NCI-H2029 (cell line): ENCODE measurements around the gene MAP4K4.
"Not testable (repeated sequence)": the region's sequence is repeated elsewhere in the genome, so short reads cannot be mapped to it uniquely, and the experiment has no call there.

Experiments used
- DNase-seq: peaks from one replicate; lab custom pipeline; 2025; lab: John Stamatoyannopoulos, UW

The MAP4K4 gene

DNA sequence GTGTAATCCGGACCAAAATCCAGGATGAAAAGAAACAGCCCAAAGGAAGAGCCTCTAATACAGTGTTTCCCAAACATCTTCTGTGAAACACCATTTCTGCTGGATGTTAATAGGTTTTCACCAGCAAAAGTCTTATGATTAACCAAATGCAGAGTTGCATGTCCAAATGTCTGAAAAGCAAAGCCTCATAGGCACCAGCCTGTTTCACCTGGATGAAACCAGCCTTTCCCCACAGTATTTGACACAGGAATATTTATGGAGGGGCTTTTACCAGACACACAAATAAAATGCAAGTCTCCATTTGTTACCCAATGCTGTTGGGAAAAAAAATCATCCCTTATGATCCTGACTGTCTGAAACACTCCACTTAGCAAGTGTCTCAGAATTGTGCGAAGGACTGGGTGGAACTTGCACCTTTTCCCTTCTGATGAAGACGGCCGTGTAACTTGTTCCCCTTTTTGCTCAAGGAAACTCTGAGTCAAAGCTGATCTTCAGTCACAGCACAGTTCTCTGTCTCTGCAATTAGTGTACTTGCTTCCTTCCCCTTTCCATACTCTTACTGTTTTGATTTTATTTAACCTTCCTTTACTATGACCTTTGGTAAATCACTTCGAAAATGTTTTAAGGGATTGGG lies 223.9 kb downstream of the MAP4K4 start:
- no peak for DNase-seq

DNA sequence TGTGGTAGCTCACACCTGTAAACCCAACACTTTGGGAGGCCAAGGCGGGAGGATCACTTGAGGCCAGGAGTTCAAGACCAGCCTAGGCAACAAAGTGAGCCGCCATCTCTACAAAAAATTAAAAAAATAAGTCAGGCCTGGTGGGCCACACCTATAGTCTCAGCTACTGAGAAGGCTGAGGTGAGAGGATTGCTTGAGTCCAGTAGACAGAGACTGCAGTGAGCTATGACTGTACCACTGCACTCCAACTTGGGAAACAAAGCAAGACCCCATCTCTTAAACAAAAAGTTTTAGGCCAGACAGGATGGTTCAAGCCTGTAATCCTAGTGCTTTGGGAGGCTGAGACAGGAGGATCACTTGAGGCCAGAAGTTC lies 224.4 kb downstream of the MAP4K4 start:
- DNase-seq, result no peak

DNA sequence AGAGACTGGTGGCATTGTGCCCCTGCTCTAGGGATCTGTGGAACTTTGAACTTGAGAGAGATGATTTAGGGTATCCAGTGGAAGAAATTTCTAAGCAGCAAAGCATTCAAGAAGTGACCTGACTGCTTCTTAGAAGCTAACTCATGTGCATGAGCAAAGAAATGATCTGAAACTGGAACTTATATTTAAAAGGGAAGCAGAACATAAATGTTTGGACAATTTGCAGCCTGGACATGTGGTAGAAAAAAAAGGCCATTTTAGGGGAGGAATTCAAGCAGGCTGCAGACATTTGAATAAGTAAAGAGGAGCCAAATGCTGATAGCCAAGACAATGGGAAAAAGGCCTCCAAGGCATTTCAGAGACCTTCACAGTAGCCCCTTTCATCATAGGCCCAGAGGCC lies 226.8 kb downstream of the MAP4K4 start:
- DNase-seq, result not testable (repeated sequence)

DNA sequence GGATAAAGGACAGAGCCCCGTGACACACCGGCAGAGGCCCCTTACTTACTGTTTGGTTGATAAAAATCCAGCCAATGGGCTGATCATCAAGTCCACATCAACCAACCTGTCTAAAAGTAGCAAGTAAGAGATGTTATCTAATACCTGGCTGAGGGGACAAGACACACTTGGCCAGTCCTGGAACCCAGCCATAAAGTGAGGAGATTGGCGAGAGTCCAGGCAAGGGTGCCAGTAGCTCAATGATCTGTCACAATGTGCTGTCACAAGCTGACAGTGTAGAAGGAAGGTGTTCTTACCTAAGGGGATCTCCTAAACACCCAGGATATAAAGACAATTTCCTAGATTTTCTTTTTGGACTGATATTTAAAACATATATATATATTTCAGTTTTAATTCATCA lies 232.5 kb downstream of the MAP4K4 start:
- DNase-seq, result peak; percentile 15

DNA sequence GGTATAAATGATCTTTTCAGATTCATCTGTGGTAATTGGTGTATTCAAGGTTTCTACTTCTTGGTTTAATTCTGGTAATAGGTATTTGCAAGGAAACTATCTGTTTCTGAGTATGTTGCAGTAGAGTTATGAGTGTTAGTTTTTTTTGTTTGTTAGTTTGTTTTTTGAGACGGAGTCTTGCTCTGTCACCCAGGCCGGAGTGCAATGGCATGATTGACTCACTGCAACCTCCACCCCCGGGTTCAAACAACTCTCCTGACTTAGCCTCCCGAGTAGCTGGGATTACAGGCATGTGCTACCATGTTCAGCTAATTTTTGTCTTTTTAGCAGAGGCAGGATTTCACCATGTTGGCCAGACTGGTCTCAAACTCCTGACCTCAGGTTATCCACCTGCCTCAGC lies 233.3 kb downstream of the MAP4K4 start:
- no peak for DNase-seq

DNA sequence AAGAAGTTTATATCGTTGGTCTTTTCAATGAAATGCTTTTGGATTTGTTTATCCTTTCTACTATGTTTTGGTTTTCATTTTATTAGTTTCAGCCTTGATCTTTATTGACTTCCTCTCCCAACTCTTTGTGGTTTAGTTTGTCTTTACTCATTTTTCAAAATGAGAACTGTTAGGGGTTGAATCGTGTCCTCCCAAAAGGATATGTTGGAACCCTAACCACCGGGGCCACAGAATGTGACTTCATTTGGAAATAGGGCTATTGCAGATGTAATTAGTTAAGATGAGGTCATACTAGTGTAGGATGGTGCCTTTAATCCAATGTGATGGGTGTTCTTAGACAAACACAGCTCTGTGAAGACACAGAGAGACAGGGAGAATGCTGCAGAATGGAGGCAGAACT lies 233.9 kb downstream of the MAP4K4 start:
- no peak for DNase-seq

DNA sequence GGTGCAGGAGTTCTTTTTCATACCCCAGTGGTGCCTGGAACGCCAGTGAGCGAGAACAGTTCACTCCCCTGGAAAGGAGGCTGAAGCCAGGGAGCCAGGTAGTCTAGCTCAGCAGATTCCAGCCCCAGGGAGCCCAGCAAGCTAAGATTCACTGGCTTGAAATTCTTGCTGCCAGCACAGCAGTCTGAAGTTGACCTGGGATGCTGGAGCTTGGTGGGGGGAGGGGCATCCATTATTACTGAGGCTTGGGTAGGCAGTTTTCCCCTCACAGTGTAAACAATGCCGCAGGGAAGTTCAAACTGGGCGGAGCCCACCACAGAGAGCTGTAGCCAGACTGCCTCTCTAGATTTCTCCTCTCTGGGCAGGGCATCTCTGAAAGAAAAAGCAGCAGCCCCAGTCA lies 238.3 kb downstream of the MAP4K4 start:
- not testable (repeated sequence) for DNase-seq

DNA sequence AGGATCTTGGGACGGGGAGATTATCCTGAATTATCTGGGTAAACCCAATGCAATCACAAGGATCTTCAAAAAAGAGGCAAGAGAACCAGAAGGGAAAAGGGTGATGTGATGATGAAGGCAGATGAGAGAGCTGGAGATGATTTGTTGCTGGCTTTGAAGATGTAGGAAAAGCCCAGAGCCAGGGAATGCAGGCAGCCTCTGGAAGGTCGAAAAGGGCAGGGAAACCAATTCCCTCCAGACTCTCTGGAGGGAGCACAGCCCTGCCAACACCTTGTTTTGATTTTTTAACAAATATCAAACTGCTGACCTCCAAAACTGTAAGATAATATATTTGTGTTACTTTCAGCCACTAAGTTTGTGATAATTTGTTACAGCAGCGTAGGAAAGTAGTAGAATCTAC lies 245.3 kb downstream of the MAP4K4 start:
- DNase-seq, result no peak
